PC-9 (cell line): ENCODE results near the gene PEA15. TPM values are rescaled to one million over a fixed set of nuclear protein-coding genes. Genes with fewer than 3 reads are reported as not detected.

ENCODE experiments used
- BruUV-seq: library from RNA; stranded (reverse); fragments of 400-500 nt; replicated peaks from 2 replicates; lab custom pipeline; 2021; lab: Mats Ljungman, UMichigan
- CTCF ChIA-PET: fragments of 300-600 bp; sonication (Branson Sonifier 250); formaldehyde crosslinking; loops from one replicate; lab custom pipeline; 2022; ENCODE audit warnings: antibody characterized with exemption; lab: Charles Lee
- POLR2A ChIA-PET: fragments of 300-600 bp; sonication (Branson Sonifier 250); formaldehyde crosslinking; loops from one replicate; lab custom pipeline; 2022; ENCODE audit warnings: antibody characterized with exemption; ENCODE audit not compliant: unreplicated experiment; lab: Charles Lee
- DNase-seq, 2 experiments: peaks; one replicate each; pipeline versions ENCODE4 v3.0.0 to v3.0.0-alpha.2; 2015 to 2022; ENCODE audit warnings: mixed read lengths in 1 of 2
- H2AFZ ChIP-seq: fragments of 200-600 bp; sonication (generic); 2 replicates; pipeline ENCODE4 v1.8.1; 2017; ENCODE audit warnings: antibody characterized with exemption
- H3F3A ChIP-seq: fragments of 200-600 bp; sonication (generic); 2 replicates; pipeline ENCODE4 v1.8.1; 2017; ENCODE audit warnings: antibody characterized with exemption, mild to moderate bottlenecking, low read depth; ENCODE audit not compliant: insufficient read depth
- H3K27ac ChIP-seq: fragments of 200-600 bp; sonication (generic); 2 replicates; pipeline ENCODE4 v1.6.1; 2016; ENCODE audit warnings: mixed run types
- H3K27me3 ChIP-seq: fragments of 200-600 bp; sonication (generic); 2 replicates; pipeline ENCODE4 v1.6.1; 2016; ENCODE audit warnings: low read depth, mixed run types; ENCODE audit not compliant: insufficient read depth
- H3K36me3 ChIP-seq: fragments of 200-600 bp; sonication (generic); 2 replicates; pipeline ENCODE4 v1.6.1; 2016; ENCODE audit warnings: low read depth, mixed run types
- H3K4me1 ChIP-seq: fragments of 200-600 bp; sonication (generic); replicated peaks from 2 replicates; pipeline ENCODE4 v1.6.1; 2016; ENCODE audit warnings: mixed run types; ENCODE audit not compliant: insufficient read depth
- H3K4me2 ChIP-seq: fragments of 200-600 bp; sonication (generic); 2 replicates; pipeline ENCODE4 v1.6.1; 2017; ENCODE audit warnings: mixed run types
- H3K4me3 ChIP-seq: fragments of 200-600 bp; sonication (generic); 2 replicates; pipeline ENCODE4 v1.6.1; 2016; ENCODE audit warnings: mixed run types
- H3K79me2 ChIP-seq: fragments of 200-600 bp; sonication (generic); 2 replicates; pipeline ENCODE4 v1.6.1; 2017; ENCODE audit warnings: low read depth, mixed run types
- H3K9me2 ChIP-seq: fragments of 200-600 bp; sonication (generic); 2 replicates; pipeline ENCODE4 v1.8.1; 2017; ENCODE audit warnings: mild to moderate bottlenecking; ENCODE audit not compliant: insufficient read depth
- H3K9me3 ChIP-seq: fragments of 200-600 bp; sonication (generic); 2 replicates; pipeline ENCODE4 v1.8.1; 2016; ENCODE audit warnings: low read depth; ENCODE audit not compliant: insufficient read depth
- H4K20me1 ChIP-seq: fragments of 200-600 bp; sonication (generic); 2 replicates; pipeline ENCODE4 v1.8.1; 2017; ENCODE audit not compliant: insufficient read depth
- EZH2 ChIP-seq: fragments of 200-600 bp; sonication (generic); IDR thresholded peaks from 2 replicates; pipeline ENCODE4 v1.8.0; 2017; ENCODE audit warnings: antibody characterized with exemption, low read depth
- intact Hi-C: fragments of 100-400 bp; cut with micrococcal nuclease; formaldehyde crosslinking; loops from one replicate; pipeline ENCODE4 v1.10.0; 2022; ENCODE audit not compliant: unreplicated experiment
- total RNA-seq: library from RNA; stranded (reverse); gene quantifications from 2 replicates; pipeline ENCODE4 v1.2.3, GENCODE V29; 2021
- TF ChIP-seq, protein P1 (sequence below): fragments of 200-600 bp; sonication (generic); conservative IDR thresholded peaks from 2 replicates; pipeline ENCODE4 v1.6.1; 2017; ENCODE audit warnings: mixed run types, antibody characterized with exemption, mild to moderate bottlenecking, moderate library complexity

The PEA15 gene
- total RNA-seq, 1 experiment from 2014 or later = 139 TPM

- Histone ChIP-seq H3F3A (peaks cover 3% of the 10 kb centered on the region; the same call in 1 of the 2 replicates), H3K27ac (no peak overlapping the region), H3K9me3 (no peaks in the 10 kb centered on the region), H3K4me2 (peak overlapping the region; percentile 24; the same call in 1 of the 2 replicates), H3K4me1 (peaks cover 9% of the 10 kb centered on the region; the same call in 1 of the 2 replicates), H3K79me2 (no peaks in the 10 kb centered on the region), H2AFZ (no peak overlapping the region), H3K36me3 (no peaks in the 10 kb centered on the region), H3K4me3 (no peak overlapping the region), H4K20me1 (no peaks in the 10 kb centered on the region), H3K27me3 (no peaks in the 10 kb centered on the region), H3K9me2 (no peaks in the 10 kb centered on the region; the same call in 1 of the 2 replicates)
- TF ChIP-seq, protein P1, sequence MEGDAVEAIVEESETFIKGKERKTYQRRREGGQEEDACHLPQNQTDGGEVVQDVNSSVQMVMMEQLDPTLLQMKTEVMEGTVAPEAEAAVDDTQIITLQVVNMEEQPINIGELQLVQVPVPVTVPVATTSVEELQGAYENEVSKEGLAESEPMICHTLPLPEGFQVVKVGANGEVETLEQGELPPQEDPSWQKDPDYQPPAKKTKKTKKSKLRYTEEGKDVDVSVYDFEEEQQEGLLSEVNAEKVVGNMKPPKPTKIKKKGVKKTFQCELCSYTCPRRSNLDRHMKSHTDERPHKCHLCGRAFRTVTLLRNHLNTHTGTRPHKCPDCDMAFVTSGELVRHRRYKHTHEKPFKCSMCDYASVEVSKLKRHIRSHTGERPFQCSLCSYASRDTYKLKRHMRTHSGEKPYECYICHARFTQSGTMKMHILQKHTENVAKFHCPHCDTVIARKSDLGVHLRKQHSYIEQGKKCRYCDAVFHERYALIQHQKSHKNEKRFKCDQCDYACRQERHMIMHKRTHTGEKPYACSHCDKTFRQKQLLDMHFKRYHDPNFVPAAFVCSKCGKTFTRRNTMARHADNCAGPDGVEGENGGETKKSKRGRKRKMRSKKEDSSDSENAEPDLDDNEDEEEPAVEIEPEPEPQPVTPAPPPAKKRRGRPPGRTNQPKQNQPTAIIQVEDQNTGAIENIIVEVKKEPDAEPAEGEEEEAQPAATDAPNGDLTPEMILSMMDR = no peak; the same call in 1 of the 2 replicates
- TF ChIP-seq EZH2 = no peak
- ChIA-PET CTCF (no interaction called here), POLR2A (no interaction called here)
- intact Hi-C loops = no loop called here
- BruUV-seq = no TSS peak
- DNase-seq = no peak
Observed at GRCh38 chr1:160167580-160167979, 37.6 kb upstream of the PEA15 start.

DNA sequence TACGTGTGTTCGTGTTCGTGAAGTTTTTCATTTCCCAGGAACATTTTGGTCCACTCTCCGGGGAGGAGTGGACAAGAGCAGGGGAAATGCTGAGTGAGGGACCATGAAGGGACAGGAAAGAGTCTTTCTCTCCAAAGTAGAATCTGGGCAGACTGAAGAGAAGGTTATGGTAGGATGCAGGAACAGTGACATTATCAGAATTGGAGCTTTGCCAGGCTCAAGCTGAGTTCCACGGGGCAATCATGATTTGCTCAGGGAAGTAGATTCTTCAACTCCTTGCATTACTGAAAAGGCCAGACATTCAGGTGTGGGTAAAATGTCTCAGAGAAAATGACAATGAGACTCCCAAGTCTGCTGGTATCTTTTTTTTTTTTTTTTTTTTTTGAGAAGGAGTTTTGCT lies 37.2 kb upstream of the PEA15 start:
- no peaks in the 10 kb centered on the region; the same call in 1 of the 2 replicates for H3K9me2 ChIP-seq
- H3K79me2 ChIP-seq = no peaks in the 10 kb centered on the region
- BruUV-seq = no TSS peak
- ChIA-PET POLR2A (no interaction called here), CTCF (no interaction called here)
- no peak overlapping the region for H2AFZ ChIP-seq
- no peak overlapping the region for H3K4me3 ChIP-seq
- H3K4me1 ChIP-seq = peaks cover 9% of the 10 kb centered on the region; the same call in 1 of the 2 replicates
- no peak overlapping the region for H3K4me2 ChIP-seq
- no peaks in the 10 kb centered on the region for H3K9me3 ChIP-seq
- no peak for DNase-seq
- peaks cover 3% of the 10 kb centered on the region; the same call in 1 of the 2 replicates for H3F3A ChIP-seq
- intact Hi-C loops = no loop called here
- H3K27me3 ChIP-seq = no peaks in the 10 kb centered on the region; the same call in 1 of the 2 replicates
- H3K27ac ChIP-seq = no peak overlapping the region
- H3K36me3 ChIP-seq = no peaks in the 10 kb centered on the region
- H4K20me1 ChIP-seq = no peaks in the 10 kb centered on the region
- TF ChIP-seq EZH2 = no peak
- TF ChIP-seq, protein P1 = no peak

GRCh38 chr1:160168609-160169369 lies 36.4 kb upstream of the PEA15 start:
- no peak for DNase-seq
- Histone ChIP-seq H3K36me3 (no peaks in the 10 kb centered on the region), H3K4me3 (no peak overlapping the region), H3K27me3 (peaks cover 6% of the 10 kb centered on the region), H2AFZ (no peak overlapping the region), H3K9me2 (no peaks in the 10 kb centered on the region), H3K9me3 (no peaks in the 10 kb centered on the region), H3K79me2 (no peaks in the 10 kb centered on the region), H4K20me1 (no peaks in the 10 kb centered on the region), H3K4me1 (peaks cover 9% of the 10 kb centered on the region; the same call in 1 of the 2 replicates), H3K4me2 (no peak overlapping the region), H3F3A (peaks cover 3% of the 10 kb centered on the region; the same call in 1 of the 2 replicates), H3K27ac (no peak overlapping the region)
- BruUV-seq = no TSS peak
- intact Hi-C loops = no loop called here
- ChIA-PET POLR2A (no interaction called here), CTCF (no interaction called here)
- TF ChIP-seq EZH2 = no peak
- TF ChIP-seq, protein P1 = no peak
